GM19463 (cell line): Measurements from ENCODE around the gene TSHZ1.
"Not testable (repeated sequence)": the region's sequence is repeated elsewhere in the genome, so short reads cannot be mapped to it uniquely, and the experiment has no call there.

Source experiments
- ATAC-seq: cut with Tn5 transposase; IDR thresholded peaks from one replicate; pipeline ENCODE4 v1.9.1; 2021; ENCODE audit warnings: mild to moderate bottlenecking, moderate library complexity; ENCODE audit not compliant: unreplicated experiment

TSHZ1 gene

DNA sequence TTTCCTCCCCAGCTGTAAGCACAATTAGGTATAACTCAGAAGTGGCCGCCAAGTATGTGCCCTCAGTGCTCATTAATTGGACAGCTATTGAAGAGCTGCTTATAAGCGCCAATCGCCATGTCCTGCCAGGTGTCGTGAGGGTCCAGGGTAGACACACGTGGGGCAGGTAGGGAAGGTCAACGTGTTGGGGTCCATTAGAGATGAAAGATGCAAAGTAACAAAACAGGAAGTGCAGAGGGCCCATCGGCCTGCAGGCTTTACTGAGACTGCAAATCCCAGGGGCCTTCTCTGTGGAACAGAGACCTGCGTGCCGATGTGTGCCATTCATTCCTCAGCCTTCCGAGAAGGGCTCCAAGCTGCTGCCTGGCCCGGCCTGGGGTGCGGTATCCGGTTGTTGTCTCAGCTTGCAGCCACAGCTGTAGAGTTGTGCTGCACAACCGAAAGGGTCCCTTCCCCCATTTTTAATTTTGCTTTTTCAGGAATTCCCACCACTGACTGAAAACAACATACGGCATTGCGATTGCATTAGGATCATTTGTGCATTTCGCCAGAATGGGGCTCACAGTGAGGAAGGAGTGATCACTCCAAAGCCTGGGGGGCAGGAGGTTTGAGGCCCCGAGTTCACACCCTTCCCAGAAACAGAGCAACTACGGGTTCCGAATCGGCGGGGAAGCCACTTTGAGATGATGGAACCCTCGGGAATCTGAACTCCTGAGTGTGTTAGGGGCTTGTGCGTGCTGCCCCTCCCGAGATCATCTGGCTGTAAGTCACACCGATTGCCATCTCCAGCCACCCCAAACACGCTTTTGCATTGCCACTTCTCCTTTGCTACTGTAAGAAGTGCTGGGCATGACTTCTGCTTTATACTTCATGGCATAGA, 94.3 kb downstream of the TSHZ1 start:
- no peak for ATAC-seq

GRCh38 chr18:75305984-75306383, 95.4 kb downstream of the TSHZ1 start:
- ATAC-seq = no peak

- ATAC-seq = no peak
These were observed 96.9 kb downstream of the TSHZ1 start for GRCh38 chr18:75307530-75307929.

GRCh38 chr18:75309564-75309963, 99.0 kb downstream of the TSHZ1 start:
- ATAC-seq = no peak

GRCh38 chr18:75314117-75314516, 103.5 kb downstream of the TSHZ1 start:
- no peak for ATAC-seq

DNA sequence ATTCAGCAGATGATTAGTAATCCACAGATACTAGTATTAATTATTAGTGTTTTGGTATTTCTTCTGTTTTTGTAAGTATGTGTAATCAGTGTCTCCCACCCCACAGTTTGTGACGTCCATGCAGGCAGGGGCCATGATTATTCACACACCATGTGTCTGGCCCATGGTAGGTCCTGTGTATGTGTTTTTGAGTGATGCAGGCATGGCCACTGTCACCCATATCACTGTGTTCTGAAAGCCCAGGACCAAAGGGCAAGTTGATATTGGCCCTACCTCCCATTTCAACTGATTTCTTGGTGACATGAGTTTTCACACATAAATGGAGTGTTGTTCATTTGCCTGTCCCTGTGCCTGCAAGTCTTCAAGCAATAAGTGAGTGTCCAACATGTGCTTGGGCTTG, 104.0 kb downstream of the TSHZ1 start:
- ATAC-seq = no peak

GRCh38 chr18:75316223-75316622, 105.6 kb downstream of the TSHZ1 start:
- no peak for ATAC-seq

DNA sequence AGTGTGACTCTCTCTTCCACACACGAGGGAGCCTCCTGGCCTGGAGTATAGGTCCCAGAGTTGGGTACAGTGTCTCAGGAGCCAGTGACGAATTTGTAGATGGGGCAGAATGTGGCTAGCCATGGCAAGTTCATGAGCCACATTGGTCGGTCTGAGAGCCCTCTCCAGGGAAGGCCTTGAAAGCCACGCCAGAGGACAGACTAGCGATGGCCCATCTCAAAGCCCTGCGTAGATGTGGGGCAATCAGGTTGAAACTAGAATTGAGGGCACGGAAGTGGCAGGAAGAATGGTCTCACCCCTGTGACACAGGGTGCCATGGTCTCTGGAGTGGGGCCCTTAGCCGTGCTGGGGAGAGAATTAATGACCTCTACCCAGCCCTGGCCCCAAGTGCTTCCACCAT, 106.2 kb downstream of the TSHZ1 start:
- no peak for ATAC-seq

DNA sequence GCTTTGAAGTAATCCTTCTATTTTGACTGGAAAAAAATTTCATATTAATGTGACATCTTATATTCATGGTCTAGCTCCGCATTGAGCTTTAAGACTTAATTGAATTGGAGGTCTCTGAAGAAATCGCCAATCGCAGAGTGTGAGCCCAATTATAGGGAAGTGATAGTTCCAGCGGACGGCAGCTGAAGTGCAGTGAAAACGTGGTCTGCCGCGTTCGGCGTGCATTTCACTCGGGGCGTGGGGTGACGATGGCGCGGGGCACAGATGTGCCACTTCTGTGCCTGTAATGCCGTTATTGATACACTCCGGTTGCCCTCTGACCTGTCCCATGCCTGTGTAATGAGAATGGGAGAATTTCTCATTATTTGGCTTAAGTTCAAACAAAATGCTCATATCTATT, 106.7 kb downstream of the TSHZ1 start:
- ATAC-seq = no peak

DNA sequence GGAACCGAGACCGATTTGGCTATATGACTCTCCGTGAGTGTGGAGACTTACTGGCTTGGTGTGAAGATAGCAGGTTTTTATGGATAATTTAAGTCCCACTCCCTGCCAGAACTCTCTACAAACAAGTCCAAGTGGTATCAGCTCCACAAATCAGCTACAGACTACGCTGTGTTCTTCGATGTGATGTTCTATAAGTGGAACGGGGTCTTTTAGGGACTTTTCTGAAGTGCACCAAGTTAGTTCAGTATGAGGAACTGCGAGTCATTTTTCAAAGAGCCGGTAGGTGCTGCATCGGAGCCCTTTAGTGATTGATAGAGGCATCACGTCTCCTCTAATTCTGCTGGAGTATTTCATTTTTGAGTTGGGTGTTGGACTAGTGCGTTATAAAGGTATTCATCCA, 107.1 kb downstream of the TSHZ1 start:
- ATAC-seq = no peak

- ATAC-seq = no peak
These were observed 109.3 kb downstream of the TSHZ1 start for GRCh38 chr18:75319905-75320304.

DNA sequence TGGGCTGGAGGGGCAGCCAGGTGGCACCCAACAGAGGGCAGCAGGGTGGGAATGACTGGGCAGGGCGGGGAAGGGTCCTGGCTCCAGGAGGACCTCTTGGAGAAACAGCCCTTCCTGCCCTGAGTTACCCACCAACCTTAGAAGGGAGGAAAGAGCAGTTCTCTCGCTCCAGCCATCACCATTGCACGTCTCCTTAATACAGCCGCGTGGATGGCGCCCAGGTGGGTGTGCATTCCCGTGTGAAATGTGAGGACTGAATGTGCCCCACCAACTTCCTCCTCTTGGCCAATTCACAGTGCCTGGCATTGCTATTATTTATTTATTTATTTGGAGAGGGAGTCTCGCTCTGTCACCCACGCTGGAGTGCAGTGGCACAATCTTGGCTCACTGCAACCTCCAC, 109.9 kb downstream of the TSHZ1 start:
- no peak for ATAC-seq

DNA sequence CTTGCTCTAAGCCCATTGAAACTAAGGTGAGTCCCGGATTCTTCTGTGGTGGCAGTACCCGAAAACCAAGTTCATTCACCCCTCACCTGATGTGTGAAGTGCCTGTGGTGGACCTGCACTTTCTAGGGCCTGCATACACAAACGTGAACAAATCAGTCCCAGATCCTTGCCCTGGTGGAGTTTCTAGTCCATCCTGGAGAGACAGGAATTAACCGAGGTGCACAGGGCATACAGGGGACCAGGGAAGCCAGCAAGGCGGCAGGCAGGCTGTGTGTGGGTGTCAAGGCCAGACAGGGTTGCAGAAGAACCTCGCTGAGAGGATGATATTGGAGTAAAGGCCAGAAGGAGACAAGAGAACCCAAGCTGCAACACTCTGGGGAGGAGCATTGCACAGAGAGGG, 110.8 kb downstream of the TSHZ1 start:
- no peak for ATAC-seq

- ATAC-seq = no peak
These were observed 111.6 kb downstream of the TSHZ1 start for GRCh38 chr18:75322206-75322605.

DNA sequence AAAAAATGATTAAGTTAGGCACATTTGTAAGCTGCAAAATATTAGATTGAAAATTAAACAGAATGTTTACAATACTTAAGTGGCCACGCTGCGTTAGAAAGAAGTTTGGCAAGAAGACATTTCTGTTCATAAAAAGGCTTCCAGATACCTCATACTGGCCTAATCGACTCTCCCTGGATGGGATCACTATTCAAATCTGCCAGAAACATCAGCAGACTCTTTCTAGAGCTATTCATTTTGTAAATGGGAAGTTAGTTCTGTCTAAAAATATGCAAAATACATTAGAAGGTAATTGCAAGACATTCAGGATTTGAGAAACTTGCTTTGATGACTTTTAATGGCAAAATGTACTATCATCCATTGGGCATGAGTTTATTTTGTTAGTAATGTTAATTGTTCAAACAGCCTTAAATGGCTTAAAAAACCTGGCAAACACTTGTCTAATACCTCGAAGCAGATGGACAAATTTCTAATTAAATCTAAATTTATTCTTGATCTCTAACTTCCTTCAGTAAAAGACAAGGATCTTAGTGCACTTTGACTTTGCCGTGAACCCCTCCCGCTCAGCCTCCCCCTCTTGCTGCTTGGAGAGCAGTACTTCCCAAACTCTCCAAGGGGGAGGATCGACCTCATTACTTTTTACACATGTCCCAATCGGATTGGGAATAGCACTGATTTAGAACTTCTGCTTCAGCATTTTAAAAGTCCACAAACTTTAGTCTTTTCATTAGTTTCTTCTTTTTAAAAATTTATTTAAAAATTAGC, 113.4 kb downstream of the TSHZ1 start:
- ATAC-seq = no peak

GRCh38 chr18:75324686-75325257, 114.2 kb downstream of the TSHZ1 start:
- ATAC-seq = no peak

GRCh38 chr18:75329753-75330152, 119.2 kb downstream of the TSHZ1 start:
- ATAC-seq = not testable (repeated sequence)

GRCh38 chr18:75330308-75330707, 119.7 kb downstream of the TSHZ1 start:
- ATAC-seq = no peak

- ATAC-seq = no peak
These were observed 124.3 kb downstream of the TSHZ1 start for GRCh38 chr18:75334869-75335268.

DNA sequence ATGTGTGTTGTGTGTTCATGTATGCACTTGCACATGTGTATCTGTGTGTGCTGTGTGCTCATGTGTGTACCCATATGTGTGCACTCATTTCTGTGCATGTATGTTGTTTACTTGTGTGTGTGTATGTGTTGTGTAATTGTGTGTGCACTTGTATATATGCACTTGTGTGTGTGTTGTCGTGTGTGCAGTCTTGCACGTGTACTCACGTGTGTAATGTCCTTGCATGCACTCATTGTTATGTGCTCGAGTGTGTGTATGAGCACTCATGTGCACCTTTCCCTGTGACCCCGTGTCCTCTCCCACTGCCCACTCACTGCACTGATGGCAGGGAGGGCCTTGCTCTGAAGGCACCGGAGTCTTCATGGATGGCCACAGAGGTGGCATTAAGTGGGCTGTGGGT, 124.9 kb downstream of the TSHZ1 start:
- ATAC-seq = no peak

- ATAC-seq = no peak
These were observed 126.2 kb downstream of the TSHZ1 start for GRCh38 chr18:75336767-75337166.

DNA sequence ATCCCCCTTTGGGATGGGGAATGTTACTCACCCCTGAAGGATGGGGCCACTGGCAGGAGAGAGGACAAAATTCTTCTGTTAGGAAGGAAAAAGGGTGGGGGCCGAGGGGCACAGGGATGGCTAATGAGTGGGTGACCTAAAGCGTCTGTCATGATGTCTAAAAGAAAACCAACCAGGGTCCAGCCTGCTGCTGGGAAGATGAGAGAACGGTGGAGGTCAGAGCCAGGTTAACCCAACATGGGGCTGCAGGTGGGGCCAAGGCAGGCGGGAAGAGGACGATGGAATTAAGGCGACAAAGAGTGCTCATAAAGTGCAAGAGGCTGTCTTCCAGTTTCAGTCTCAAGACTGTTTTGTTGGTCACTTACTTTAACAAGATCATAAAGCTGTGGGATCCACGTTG, 126.8 kb downstream of the TSHZ1 start:
- no peak for ATAC-seq
